Neutrophil (primary cell): ENCODE measurements around the gene MAGEB17.

Source experiments
- H3K27ac ChIP-seq: fragments of 200-600 bp; sonication (generic); 2 replicates; pipeline ENCODE4 v1.5.1; 2016; ENCODE audit warnings: mild to moderate bottlenecking, moderate library complexity
- H3K27me3 ChIP-seq: fragments of 200-600 bp; sonication (generic); 2 replicates; pipeline ENCODE4 v1.6.0; 2016; ENCODE audit warnings: mild to moderate bottlenecking
- H3K36me3 ChIP-seq: fragments of 200-600 bp; sonication (generic); 2 replicates; pipeline ENCODE4 v1.5.1; 2017
- H3K4me1 ChIP-seq, 2 experiments: fragments of 200-600 bp in 1 of 2; sonication (generic) in 1 of 2; 1 replicate in 1 of 2; 2 replicates in 1 of 2; pipeline versions ENCODE4 v1.5.1 to v1.6.1; 2013 to 2016; ENCODE audit warnings: low read depth in 1 of 2, low read length in 1 of 2, mild to moderate bottlenecking in 1 of 2, moderate library complexity in 1 of 2; ENCODE audit not compliant: control insufficient read depth in 1 of 2, insufficient read depth in 1 of 2
- H3K4me3 ChIP-seq, 2 experiments: fragments of 200-600 bp in 1 of 2; sonication (generic) in 1 of 2; 1 replicate in 1 of 2; 2 replicates in 1 of 2; pipeline ENCODE4 v1.5.1; 2013 to 2016; ENCODE audit warnings: low read depth in 1 of 2, low read length in 1 of 2, mild to moderate bottlenecking in 1 of 2, moderate library complexity in 1 of 2
- H3K9me3 ChIP-seq: fragments of 200-600 bp; sonication (generic); 2 replicates; pipeline ENCODE4 v1.5.1; 2016
- CTCF ChIP-seq: fragments of 200-600 bp; sonication (generic); IDR thresholded peaks from 2 replicates; pipeline ENCODE4 v1.5.1; 2016; ENCODE audit warnings: antibody characterized with exemption

The MAGEB17 gene

DNA sequence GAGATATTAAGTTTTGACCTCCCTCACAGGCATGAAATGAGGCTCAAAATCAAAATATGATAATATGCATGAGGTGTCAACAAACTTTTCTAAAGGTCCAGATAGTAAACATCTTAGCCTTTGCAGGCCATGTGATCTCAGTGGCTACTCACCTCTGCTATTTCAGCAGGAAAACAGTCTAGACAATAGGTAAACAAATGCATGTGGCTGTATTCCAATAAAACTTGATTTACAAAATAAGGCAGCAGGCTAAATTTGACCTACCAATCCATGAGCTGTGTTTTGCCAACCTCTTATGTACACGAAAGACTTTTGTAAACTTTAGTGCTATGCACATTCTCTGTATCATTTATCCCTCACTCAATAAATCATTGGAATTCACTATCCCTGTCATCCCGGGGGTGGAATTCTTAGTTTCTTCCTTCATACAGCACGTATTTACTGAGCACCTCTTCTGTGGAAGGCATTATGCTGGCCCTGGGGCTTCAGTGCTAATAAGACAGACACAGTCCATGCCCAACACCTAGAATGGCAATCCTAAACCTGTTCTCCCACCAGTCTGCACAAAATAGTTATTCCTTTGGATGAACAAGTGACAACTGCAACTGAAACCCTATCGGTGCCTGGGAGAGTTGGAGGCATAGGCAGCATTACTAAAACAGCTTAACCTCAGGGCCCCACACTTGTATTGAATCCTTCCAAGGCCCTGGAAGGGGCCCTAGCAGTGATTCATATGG, 19.9 kb downstream of the MAGEB17 start:
- Histone ChIP-seq H3K4me3 (no peak overlapping the region), H3K9me3 (no peaks in the 10 kb centered on the region), H3K27me3 (no peaks in the 10 kb centered on the region), H3K36me3 (no peaks in the 10 kb centered on the region), H3K4me1 (no peaks in the 10 kb centered on the region), H3K27ac (no peak overlapping the region)
- no peak for TF ChIP-seq CTCF

GRCh38 chrX:16188687-16189086, 21.4 kb downstream of the MAGEB17 start:
- Histone ChIP-seq H3K4me3 (no peak overlapping the region), H3K9me3 (no peaks in the 10 kb centered on the region), H3K27me3 (no peaks in the 10 kb centered on the region), H3K27ac (no peak overlapping the region), H3K4me1 (no peaks in the 10 kb centered on the region), H3K36me3 (no peaks in the 10 kb centered on the region)
- no peak for TF ChIP-seq CTCF

DNA sequence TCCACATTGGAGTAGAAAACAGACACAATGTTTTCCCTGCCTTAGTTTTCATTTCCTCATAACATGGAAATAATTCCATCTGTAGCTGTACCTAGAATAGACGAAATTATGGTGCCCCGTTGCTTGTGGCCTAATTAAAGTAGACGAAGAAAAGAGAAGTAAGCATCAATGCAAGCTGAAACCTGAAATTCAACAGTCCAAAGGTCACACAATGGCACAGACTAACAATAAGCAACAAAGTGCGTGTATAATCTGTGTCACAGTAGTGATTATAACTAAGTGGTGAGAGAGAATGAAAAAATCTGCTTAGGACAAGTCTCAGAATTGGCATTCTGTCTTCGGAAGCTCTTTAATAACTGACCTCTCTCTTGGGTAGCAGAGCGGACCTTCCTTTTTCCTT, 24.3 kb downstream of the MAGEB17 start:
- Histone ChIP-seq H3K4me1 (no peaks in the 10 kb centered on the region), H3K9me3 (no peaks in the 10 kb centered on the region), H3K36me3 (no peaks in the 10 kb centered on the region), H3K27ac (no peak overlapping the region), H3K4me3 (no peak overlapping the region), H3K27me3 (no peaks in the 10 kb centered on the region)
- no peak for TF ChIP-seq CTCF

GRCh38 chrX:16196829-16197228, 29.5 kb downstream of the MAGEB17 start:
- H3K27ac ChIP-seq = no peak overlapping the region
- no peaks in the 10 kb centered on the region for H3K27me3 ChIP-seq
- no peaks in the 10 kb centered on the region for H3K36me3 ChIP-seq
- H3K9me3 ChIP-seq = no peaks in the 10 kb centered on the region
- H3K4me3 ChIP-seq = no peak overlapping the region
- no peaks in the 10 kb centered on the region for H3K4me1 ChIP-seq
- no peak for TF ChIP-seq CTCF

GRCh38 chrX:16199343-16199742, 32.1 kb downstream of the MAGEB17 start:
- Histone ChIP-seq H3K27ac (no peak overlapping the region), H3K4me1 (no peaks in the 10 kb centered on the region), H3K36me3 (no peaks in the 10 kb centered on the region), H3K9me3 (no peaks in the 10 kb centered on the region), H3K4me3 (no peak overlapping the region), H3K27me3 (no peaks in the 10 kb centered on the region)
- no peak for TF ChIP-seq CTCF
